NCI-H748 (cell line): Measurements from ENCODE around the gene CEP104.

Experiments
- DNase-seq: peaks from one replicate; lab custom pipeline; 2025; ENCODE audit not compliant: unreplicated experiment; lab: John Stamatoyannopoulos, UW

The CEP104 gene

DNA sequence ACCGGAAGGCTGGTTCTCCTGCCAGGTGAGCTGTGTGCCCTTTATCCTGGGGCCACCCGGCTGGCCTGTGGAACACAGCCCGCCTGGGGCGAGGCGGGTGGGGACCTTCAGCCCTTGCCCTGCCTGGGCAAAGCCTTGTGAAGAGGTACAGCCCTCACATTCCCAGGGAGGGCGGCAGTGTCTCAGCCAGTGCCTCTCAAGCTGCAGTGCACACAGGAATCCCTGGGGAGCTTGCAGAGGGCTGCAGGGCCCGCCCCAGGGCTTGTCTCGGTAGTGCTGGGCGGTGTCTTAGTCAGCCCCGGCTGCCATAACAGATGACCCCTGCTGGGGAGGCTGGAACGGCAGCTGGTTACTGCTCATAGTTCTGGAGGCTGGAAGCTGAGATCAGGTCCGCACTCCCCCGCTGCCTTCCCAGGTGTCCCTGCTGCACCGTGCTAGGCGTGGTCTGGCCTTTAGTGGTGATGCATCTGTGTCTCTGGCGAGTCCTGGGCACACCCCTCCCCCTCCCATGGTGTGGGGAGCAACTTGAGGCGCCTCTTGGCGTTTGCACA is 12.8 kb upstream of the CEP104 start:
- DNase-seq = no peak

DNA sequence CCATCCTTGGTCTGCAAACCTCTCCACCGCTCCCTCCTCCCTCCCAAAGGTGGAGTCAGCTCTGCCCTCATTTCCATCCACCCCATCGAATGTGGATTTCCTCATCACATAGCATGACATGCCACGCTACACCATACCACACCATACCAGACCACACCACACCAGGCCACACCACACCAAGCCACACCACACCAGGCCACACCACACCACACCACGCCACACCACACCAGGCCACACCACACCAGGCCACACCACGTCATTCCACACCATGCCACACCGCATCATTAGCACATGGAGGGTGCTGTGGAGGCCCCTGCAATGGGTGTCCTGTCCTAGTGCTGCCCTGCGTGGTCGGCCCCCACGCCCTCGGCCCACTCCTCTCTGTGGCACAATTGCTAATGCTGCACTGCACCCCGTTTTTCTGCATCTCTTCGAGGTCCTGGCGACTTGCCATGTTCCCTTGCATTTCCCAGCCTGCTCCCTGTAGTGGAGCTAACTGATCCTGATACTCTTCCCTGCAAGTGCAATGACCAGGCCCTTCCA is 11.5 kb upstream of the CEP104 start:
- no peak for DNase-seq

DNA sequence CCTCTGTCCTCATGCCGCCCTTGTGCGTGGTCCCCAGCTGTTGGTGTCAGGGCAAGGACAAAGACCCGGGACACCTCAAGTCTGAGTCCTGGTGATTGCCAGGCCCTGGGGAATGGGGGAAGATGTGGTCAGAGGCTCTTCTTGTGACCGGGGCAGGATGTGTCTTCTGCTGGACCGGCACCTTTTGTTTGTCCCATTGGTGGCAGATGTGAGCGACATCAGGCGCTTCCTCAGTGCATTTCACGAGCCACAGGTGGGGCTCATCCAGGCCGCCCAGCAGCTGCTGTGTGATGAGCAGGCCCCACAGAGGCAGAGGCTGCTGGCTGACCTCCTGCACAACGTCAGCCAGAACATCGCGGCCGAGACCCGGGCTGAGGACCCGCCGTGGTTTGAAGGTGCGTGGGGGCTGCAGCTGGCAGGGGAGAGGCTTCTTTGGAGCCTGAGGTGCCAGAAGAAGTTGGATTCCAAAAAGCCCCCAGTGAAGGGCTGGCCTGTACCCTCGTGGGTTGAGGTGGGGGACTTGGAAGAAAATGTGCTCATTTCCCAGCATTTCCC is 8.7 kb upstream of the CEP104 start:
- DNase-seq = no peak

DNA sequence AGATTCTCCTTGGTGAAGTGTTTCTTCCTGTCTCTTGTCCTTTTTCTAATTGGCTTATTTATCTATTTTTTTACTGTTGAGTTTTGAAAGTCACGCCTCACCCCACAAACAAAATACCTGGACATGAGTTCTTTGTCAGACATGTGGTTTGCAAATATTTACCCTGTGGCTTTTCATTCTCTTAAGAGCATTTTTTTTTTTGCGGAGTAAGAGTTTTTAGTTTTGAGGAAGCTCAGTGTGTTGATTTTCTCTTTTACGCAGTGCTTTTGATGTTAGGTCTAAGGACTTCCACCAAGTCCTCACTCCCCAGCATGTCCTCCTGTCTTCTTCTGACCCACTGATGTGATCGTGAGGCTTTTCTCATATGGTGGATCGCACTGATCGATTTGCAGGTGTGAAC is 7.9 kb upstream of the CEP104 start:
- DNase-seq = no peak

DNA sequence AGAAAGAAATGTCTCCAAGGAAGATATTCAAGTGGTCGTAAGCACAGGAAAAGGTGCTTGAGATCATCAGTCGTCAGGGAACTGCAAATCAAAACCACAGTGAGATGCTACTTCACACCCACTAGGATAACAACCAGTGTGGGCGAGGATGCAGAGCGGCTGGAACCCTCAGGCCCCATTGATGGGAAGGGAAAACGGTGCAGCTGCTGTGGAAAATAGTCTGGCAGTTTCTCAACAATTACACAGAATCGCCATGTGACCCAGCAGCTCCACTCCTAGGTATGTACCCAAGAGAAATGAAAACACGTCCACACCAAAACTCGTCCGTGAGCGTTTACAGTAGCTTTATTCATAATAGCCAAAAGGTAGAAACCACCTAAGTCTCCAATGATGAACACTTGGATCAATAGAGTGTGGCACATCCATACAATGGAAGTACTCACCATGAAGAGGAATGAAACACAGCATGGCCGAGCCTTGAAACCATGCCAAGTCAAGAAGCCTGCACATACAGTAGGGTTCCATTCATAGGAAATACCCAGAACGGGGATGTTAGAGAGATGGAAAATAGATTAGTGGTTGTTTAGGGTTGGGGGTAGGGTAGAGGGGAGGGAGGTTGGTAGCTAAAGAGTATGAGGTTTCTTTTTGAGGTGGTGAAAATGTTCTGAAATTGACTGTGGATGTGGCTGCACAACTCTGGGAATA is 6.4 kb upstream of the CEP104 start:
- no peak for DNase-seq

DNA sequence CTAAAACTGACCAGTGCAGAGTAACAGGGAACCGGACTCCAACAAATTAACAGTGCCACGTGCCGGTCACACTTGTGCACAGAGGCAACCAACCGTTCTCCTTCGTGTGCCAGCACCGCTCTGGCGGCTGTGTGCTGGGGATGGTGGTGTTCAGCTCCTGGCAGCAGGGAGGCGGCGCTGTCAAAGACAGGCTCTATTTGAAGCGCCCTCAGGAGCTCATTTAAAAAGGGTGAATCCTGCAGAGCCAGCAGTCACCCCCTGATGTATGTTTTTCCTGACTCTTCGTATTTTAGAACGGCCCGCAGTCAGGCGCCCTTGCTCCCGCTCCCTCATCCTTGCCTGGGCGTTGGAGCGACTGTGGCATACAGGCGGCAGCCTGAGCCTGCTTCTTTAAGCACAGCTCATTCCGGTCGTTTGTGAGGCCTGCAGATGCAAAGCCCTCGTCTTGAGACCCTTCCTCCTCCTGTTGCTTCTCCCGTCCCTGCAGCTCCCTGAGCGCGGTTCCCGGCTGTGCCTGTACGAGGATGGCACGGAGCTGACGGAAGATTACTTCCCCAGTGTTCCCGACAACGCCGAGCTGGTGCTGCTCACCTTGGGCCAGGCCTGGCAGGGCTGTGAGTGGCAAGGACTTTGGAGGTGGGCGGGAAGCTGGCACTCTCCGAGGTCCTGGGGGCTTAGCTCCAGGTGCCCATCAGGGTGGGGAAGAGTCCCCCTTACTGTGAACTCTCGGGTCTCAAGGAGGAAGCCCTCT is 1.4 kb upstream of the CEP104 start:
- peak; percentile 44 for DNase-seq

DNA sequence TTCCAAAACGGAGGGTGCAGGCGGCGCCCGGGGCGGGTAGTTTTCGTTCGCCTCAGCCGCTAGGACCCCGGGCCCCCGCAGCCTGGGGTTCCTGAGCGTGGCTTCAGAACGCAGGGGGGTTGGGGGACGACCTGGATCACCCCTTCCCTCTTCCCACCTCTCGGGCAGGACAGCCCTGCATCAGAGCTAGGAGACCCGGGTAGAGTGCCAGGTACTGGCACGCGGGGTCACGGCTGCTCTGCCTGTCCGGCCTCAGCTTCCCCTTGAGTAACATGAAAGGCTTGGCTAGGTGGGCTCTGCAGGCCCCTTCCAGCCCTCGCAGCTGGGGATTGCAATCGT is 749 bp upstream of the CEP104 start:
- no peak for DNase-seq

DNA sequence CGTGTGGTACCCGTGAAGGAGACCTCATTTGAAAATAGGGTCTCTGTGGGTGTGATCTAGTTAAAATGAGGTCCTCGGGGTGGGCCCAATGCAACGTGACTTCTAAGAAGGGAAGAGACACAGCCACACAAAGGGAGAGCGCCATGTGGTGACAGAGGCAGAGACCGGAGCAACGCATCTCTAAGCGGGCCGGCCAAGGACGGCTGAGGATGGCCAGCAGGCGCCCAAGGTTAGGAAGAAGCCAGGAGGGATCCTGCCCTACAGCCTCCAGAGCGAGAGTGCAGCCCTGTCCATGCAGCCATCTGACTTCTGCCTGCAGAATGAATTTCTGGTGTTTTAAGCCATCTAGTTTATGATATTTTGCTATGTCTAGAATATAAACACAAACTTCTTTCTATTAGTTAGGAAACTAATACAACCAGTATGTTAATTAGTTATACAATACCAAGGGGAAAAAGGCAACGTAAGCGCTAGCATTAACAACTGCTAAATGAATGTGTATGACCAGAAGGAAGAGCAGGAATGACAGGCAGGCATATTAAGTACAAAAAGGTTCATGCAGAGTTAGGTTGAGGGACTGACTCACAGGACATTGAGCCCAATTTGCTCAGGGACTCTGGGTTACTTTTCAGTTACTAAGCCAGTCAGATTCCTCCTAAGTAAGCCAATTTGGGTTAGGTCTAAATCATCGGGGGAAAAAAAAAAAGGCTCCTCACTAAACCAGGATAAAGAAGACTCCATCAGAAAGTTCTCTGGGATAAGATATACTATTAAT is 4.1 kb downstream of the CEP104 start:
- no peak for DNase-seq

DNA sequence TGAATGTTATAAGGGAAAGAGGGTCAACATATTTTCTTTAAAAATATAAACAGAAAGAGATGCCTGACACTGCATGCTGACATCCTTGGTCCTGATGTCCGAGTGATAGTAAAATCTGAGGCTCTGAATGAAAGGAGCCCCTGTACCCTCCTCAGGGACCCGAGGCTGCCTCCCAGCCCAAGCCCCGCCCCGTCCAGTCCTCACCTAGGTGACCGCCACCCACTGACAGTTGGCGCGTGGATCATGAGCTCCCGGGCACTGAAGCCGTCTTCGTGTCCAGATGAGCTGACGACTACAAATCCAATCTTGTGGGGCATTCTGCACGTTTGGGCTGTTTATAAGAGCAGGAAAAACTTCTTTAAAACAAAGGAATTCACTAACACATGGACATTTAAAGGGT is 4.9 kb downstream of the CEP104 start:
- DNase-seq = no peak

DNA sequence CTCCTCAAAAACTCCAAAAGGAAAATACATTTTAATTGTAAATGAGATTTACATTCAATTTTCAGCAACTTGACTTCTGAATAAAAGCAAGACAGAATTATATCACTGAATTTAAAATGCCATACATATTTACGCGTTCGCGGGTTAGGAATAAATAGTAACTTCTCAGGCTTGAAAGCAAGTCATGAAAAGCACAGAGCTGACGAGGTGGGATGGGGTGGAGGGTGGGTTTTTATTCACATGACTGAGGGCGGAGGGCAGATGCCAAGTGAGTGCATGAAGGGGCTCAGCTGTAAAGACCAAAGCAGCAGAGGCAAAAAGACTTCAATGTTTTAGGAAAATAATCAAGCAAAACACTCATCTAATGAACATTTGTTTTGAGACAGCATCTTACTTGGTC is 5.7 kb downstream of the CEP104 start:
- DNase-seq = no peak

DNA sequence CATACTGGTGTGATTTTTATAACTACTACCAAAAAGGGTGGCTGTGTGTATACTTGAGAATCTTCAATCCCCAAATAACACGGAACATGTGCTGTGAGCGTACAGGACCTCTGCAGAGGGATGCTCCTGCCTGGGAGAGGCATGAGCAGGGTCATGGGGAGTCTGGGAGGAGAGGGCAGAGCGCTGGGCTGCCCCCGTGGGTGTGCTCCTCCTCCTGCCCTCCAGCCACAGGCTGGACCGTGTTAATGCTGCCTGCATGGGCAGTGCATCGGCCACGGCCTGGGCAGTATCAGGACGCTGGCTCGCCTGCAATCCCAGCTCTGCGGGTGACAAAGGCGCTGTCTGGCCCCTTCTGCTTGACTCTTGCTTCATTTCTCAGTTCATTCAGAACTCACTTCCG is 6.2 kb downstream of the CEP104 start:
- no peak for DNase-seq

DNA sequence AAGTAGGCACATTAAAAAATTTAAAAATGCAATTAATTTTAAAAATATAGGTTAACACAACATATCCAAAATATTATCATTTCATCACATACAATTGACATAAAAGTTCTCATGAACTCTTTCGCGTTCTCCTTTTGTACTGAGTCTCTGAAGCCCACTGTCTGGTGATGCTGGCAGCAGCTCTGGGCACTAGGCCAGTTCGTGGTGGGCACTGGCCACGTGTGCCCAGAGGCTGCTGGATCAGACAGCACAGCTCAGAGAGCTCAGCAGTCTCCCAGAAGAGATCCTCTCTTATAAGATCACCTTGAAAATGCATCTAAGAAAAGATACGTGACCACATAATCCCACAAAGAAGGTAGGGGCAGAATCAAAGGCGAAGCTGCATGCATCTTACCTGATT is 9.9 kb downstream of the CEP104 start:
- no peak for DNase-seq

DNA sequence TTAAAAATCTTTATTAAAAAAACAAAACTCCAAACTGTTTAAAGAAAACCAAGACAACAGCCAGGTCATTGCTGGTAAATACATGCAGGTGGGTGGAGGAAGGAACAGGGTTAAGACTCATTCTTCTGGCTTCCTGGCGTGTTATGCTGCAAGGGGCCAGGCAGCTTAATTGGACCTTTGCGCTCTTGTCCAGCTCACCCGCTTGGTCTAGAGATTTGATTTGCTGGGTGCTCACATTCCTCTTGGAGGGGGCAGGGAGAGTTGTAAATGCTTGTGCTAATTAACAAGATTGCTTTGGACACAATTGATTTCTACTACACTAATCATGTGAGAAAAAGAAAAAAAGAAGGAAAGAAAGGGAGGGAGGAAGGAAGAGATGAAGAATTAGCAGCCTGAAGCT is 10.5 kb downstream of the CEP104 start:
- no peak for DNase-seq

DNA sequence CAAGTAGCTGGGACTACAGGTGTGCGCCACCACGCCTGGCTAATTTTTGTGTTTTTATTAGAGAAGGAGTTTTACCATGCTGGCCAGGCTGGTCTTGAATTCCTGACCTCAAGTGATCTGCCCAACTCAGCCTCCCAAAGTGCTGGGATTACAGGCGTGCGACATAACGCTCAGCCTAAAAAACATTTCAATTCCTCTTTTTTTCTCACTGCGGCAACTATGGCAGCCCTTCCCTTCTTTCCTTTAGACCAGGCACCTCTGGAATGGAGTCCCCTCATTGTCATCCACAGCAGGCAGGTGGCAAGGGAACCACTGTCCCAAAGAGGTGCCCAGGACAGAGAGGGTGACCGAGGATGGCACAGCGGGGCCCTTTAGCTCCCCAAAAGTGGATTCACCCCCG is 14.1 kb downstream of the CEP104 start:
- no peak for DNase-seq

DNA sequence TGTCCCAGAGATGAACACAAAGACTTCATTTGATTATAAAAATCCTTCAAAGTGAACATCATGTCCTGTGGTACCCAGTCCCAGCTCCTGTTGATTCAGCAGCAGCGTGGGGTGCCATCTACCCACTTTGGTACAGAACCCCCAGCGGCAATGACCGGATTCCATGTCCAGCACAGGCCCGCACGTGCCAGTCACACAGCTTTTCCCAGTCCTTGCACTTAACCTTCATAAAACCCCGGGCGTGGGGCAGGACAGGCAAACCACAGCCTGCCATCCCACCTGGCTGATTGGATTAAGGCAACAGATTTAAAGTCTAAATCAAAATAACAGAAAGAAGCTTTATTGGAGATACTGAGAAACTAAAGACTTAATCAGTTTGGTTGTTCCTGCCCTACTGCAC is 15.5 kb downstream of the CEP104 start:
- DNase-seq = no peak

DNA sequence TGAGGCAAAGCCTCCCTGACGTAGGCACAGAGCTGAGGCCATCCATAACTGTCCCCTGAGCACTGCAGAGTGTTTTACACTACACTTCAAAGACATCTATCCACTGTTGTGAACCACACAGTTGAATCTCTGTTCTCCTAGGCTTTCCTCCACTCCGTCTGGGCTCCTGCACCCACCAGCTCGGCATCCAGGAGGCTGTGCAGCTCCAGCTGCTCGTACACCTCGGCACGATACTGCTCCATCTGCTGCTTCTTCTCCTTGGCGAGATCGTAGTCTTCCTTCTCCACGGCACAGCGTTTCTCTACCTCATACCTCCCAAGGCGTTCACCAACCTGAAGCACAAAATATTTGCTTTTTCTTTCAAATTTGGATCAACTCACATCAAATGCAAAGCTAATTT is 18.2 kb downstream of the CEP104 start:
- DNase-seq = no peak

DNA sequence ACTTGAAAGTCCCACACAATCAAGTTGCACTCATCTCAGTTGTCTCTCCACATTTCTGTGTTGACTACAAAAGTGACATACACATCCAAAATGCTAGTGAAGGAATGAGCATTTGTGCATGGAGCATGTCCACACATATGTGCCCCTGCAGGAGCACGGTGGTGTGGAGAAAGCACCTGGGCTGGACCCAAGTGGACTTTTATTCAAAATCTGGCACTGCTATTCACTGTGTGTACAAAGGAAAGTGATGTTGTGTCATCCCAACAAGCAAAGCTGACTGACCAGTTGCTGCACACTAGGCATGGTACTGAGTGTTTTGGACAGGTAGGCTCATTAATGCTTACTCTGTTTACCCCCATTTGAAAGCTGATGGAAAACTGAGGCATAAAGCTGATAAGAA is 19.3 kb downstream of the CEP104 start:
- no peak for DNase-seq

DNA sequence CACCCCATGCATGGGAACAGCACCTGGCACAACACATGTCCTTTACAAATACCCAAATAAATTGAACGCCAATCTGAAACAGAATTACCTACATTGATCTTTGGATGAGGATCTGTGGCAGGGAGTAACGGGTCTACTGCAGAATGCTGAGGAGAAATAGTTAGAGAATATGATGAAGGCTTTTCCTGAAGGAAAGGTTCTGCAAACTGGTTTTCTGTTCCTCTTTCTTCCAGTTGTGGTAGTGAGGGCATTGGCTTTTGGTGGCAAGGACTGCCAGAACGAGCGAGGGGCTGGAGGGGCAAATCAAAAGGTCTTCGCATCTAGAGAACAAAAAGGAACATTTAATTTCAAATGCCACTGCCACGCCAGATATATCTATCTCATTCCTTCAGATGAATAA is 19.8 kb downstream of the CEP104 start:
- no peak for DNase-seq

DNA sequence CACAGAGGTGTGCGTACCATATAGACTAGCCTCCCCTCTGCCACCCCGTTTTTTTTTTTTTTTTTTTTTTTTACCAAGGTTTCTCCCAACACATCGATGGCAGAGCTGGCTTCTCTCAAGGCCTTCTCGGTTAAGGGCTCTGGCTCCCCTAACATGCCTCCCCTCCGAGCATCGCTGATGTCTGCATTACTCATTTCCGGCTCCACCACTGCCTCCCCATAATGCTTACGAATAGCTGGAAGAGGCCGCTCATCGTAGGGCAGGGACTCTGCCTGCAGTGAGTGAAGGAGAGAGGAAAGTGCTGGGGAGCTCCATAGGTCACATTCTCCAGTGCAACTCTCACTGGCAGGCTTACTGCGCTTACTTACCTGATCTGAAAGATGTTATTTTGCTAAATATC is 20.6 kb downstream of the CEP104 start:
- no peak for DNase-seq

DNA sequence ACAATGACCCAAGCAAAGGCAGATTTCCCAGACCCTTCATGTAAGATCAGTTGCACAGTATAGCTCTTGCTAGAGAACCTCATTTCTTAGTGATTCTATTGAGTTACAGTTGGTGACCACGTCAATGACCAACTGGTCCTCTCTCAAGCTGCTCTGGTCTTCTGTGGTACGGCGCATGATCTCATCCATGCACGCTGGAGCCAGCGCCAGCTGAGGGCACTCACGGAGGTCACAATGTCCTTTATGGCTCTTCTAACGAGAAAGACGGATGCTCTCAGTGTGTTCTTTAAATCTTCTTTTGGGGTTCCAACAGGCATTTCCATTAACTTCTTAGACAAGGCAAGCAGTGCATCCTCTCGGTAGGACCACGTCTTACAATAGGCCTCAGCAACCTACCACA is 22.3 kb downstream of the CEP104 start:
- DNase-seq = no peak

DNA sequence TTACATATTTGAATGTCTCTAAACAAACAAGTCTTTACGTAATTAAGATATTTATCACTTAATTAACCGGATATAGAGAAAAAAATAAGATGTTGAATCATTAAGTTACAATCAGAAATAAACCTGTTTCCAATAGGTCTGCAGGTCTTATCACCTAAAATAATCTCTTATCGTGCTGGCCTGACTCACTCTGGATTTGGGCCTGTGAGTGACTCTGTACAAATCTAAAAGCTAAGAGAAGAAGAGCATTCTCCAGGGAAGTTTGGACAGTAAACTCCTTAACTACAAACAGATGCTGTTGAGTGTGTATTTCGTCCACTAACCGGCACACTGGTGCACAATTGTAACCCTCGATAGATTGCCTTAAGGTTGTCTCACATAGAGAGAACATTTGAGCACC is 25.3 kb downstream of the CEP104 start:
- no peak for DNase-seq
